Measurements from ENCODE around the gene KRTAP2-4.
"Not testable (repeated sequence)": the region's sequence is repeated elsewhere in the genome, so short reads cannot be mapped to it uniquely, and the experiment has no call there.

Gene KRTAP2-4

GRCh38 chr17:41064301-41064700 is 1.4 kb downstream of the KRTAP2-4 start:
- no peak overlapping the region for H3K27ac ChIP-seq
- no peak for TF ChIP-seq CTCF (conservative IDR thresholded peaks at IDR 0.05; ENCODE audit: low read depth)
- CTCF ChIA-PET, result no interaction called here
- DNase-seq (ENCODE audit: low spot score), result no peak
- POLR2A ChIA-PET (ENCODE audit: low non-redundant PET), result no interaction called here

DNA sequence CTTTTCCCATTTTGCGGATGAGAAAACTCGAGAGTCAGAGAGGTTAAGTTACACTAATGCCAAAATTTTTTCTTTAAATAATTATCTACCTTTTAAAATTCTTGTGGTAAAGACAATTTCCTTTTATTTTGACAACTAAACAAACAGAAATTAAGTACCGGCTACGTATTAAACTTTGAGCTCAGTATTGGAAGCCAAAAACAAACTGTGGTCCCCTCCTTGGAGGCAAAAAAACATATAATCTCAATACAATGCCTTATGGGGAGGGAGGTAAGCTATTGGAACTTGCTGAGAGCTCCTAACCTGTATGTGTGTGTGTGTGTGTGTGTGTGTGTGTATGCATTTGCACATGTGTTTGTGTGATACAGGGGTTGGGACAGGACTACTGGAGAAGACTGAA is 2.2 kb downstream of the KRTAP2-4 start:
- no peak for DNase-seq (ENCODE audit: low spot score)
- H3K27ac ChIP-seq, result no peak overlapping the region
- TF ChIP-seq CTCF (conservative IDR thresholded peaks at IDR 0.05; ENCODE audit: low read depth), result no peak
- POLR2A ChIA-PET (ENCODE audit: low non-redundant PET), result no interaction called here
- CTCF ChIA-PET, result interaction anchor here (0.5 kb wide), 1 partner anchor 735 kb away, joined by 3 read pairs; no protein-coding TSS in a partner anchor

- ChIA-PET CTCF (no interaction called here), POLR2A (ENCODE audit: low non-redundant PET) (no interaction called here)
- no peak for TF ChIP-seq CTCF (conservative IDR thresholded peaks at IDR 0.05; ENCODE audit: low read depth)
- H3K27ac ChIP-seq, result no peak overlapping the region
- peak; percentile 54 for DNase-seq (ENCODE audit: low spot score)
Measured at GRCh38 chr17:41061964-41062363, 3.7 kb downstream of the KRTAP2-4 start.

GRCh38 chr17:41060052-41060604 is 5.6 kb downstream of the KRTAP2-4 start, which contains the start of gene KRTAP2-3:
Gene KRTAP2-3, minus strand, starts transcription at chr17:41060114. Its CDS starts 64 bp downstream, at chr17:41060050.
- POLR2A ChIA-PET (ENCODE audit: low non-redundant PET), result no interaction called here

DNA sequence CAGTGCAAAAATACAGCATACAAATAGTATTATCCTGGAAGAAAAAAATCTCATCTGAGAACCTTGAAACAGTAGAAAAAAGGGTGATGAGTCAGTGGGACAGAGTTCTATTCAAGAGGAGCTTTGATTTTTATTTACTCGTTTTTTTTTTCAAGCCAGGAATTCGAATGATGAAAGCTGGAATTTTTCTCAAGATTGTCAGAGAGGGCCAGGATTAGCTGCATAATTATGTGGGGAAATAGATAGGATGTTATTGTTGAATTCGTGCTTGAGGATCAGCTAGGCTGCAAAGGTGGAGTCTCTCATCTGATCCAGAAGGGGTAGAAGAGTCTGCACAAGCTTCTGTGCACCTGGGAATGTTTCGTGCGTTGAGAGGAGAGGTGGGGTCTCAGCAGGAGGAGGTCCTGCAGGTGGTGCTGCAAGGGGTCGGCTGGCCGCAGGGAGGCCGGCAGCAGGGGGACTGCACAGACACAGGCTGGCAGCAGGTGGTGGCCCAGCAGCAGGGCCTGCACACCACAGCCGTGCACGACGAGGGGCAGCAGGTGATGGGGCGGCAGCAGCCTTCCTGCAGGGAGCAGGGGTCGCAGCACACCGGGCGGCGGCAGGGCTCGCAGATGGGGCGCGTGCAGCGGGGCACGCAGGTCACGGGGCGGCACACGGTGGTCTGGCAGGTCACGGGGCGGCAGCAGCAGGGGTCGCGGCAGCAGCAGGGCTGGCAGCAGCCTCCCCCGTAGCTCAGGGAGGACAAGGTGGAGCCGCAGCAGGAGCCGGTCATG is 6.2 kb downstream of the KRTAP2-4 start:
- peak; percentile 43 for DNase-seq (ENCODE audit: low spot score)
- CTCF ChIA-PET, H3K27ac ChIP-seq: not testable (repeated sequence)
- POLR2A ChIA-PET (ENCODE audit: low non-redundant PET), result interaction anchor here (0.6 kb wide), 1 partner anchor 445 kb away, joined by 5 read pairs; no protein-coding TSS in a partner anchor

More at GRCh38 chr17:41060052-41060604, 5.6 kb downstream of the KRTAP2-4 start, which contains the start of gene KRTAP2-3:
- CTCF ChIA-PET, result no interaction called here
- peak; percentile 81 for DNase-seq (ENCODE audit: low spot score)
- TF ChIP-seq CTCF (conservative IDR thresholded peaks at IDR 0.05; ENCODE audit: low read depth), result no peak
- no peak within 1 kb of the TSS for H3K27ac ChIP-seq

- ChIA-PET POLR2A (ENCODE audit: low non-redundant PET) (interaction anchor here (0.6 kb wide), 1 partner anchor 445 kb away, joined by 5 read pairs; no protein-coding TSS in a partner anchor), CTCF (interaction anchor here (1.3 kb wide), 1 partner anchor 39 kb away, joined by 3 read pairs; no protein-coding TSS in a partner anchor)
- no peak for TF ChIP-seq CTCF (conservative IDR thresholded peaks at IDR 0.05; ENCODE audit: low read depth)
- H3K27ac ChIP-seq, result no peak overlapping the region
- DNase-seq (ENCODE audit: low spot score), result no peak
Measured at GRCh38 chr17:41058741-41059140, 6.9 kb downstream of the KRTAP2-4 start.

- ChIA-PET POLR2A (ENCODE audit: low non-redundant PET) (no interaction called here), CTCF (interaction anchor here (0.6 to 1.3 kb wide), 2 partner anchors 38 to 168 kb away, joined by 3 to 4 read pairs; no protein-coding TSS in a partner anchor)
- TF ChIP-seq CTCF (conservative IDR thresholded peaks at IDR 0.05; ENCODE audit: low read depth), result no peak
- no peak overlapping the region for H3K27ac ChIP-seq
- DNase-seq (ENCODE audit: low spot score), result no peak
Measured at GRCh38 chr17:41057547-41057946, 8.1 kb downstream of the KRTAP2-4 start.

GRCh38 chr17:41055130-41055529 is 10.5 kb downstream of the KRTAP2-4 start, which contains the start of gene KRTAP2-2:
Gene KRTAP2-2, minus strand, starts transcription at chr17:41055230. Its CDS starts 19 bp downstream, at chr17:41055211.
- POLR2A ChIA-PET (ENCODE audit: low non-redundant PET); CTCF ChIA-PET; DNase-seq (ENCODE audit: low spot score); H3K27ac ChIP-seq: not testable (repeated sequence)

- DNase-seq (ENCODE audit: low spot score); H3K27ac ChIP-seq; POLR2A ChIA-PET (ENCODE audit: low non-redundant PET); CTCF ChIA-PET: not testable (repeated sequence)
Measured at GRCh38 chr17:41054556-41054955, 11.1 kb downstream of the KRTAP2-4 start.

All from RWPE1 (cell line).